ENCODE measurements around the gene MGAT3.

The MGAT3 gene

GRCh38 chr22:39469326-39469680, 12.5 kb downstream of the MGAT3 start:
- Histone ChIP-seq H3K9ac (ENCODE audit: low read length) (no peak overlapping the region), H3K9me3 (ENCODE audit: control insufficient read depth, low read depth, low read length) (no peaks in the 10 kb centered on the region), H3K4me1 (ENCODE audit: control insufficient read depth, low read depth, low read length) (peaks cover 30% of the 10 kb centered on the region), H3K4me3 (ENCODE audit: low read length) (no peak overlapping the region), H3K27ac (ENCODE audit: low read length) (no peak overlapping the region), H3K27me3 (ENCODE audit: control insufficient read depth, insufficient read depth, low read length) (no peaks in the 10 kb centered on the region), H3K36me3 (ENCODE audit: control insufficient read depth, low read depth, low read length) (no peaks in the 10 kb centered on the region)

GRCh38 chr22:39469681-39470450, 13.1 kb downstream of the MGAT3 start:
- peaks cover 30% of the 10 kb centered on the region for H3K4me1 ChIP-seq (ENCODE audit: control insufficient read depth, low read depth, low read length)
- no peaks in the 10 kb centered on the region for H3K27me3 ChIP-seq (ENCODE audit: control insufficient read depth, insufficient read depth, low read length)
- H3K27ac ChIP-seq (ENCODE audit: low read length) = no peak overlapping the region
- H3K36me3 ChIP-seq (ENCODE audit: control insufficient read depth, low read depth, low read length) = no peaks in the 10 kb centered on the region
- no peak overlapping the region for H3K9ac ChIP-seq (ENCODE audit: low read length)
- H3K4me3 ChIP-seq (ENCODE audit: low read length) = no peak overlapping the region
- H3K9me3 ChIP-seq (ENCODE audit: control insufficient read depth, low read depth, low read length) = no peaks in the 10 kb centered on the region

DNA sequence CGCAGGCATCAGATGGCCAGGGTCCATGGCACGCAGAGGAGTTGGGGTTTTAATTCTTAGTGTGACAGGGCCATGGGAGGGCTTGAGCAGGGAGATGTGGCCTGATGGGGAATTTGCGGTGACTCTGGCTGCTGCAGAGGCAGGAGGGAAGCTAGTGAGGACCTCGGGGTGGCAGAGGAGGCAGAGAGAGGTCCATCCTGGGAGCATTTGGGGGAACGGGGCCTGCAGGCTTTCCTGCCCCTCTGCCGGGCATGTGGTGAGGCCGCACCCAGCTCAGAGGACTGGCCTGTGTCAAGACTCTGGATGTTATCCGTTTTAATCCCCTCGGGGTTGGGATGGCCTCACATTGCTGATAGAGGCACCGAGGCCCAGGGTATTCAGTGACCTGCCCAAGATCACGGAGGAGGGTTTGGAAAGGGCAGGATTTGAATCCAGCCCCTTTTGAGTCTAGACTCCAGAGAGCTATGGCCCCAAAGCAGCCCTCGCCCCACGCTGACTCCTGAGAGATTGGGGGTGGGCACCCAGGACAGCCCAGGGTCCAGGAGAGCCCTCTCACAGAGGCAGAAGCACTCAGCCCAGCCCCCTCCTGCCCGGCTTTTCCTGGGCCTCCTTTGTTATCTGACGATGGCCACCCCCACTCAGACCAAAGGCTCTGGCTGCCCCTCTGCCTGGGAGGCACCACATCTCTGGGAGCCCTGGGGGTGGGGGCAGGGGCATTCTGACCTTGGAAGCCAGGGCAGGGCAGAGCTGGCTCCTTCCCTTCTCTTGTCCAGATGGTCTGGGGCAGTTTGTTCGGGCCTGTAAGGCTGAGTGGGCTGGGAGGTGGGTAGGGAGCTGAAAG, 13.9 kb downstream of the MGAT3 start:
- no peak overlapping the region for H3K9ac ChIP-seq (ENCODE audit: low read length)
- H3K27me3 ChIP-seq (ENCODE audit: control insufficient read depth, insufficient read depth, low read length) = no peaks in the 10 kb centered on the region
- peaks cover 32% of the 10 kb centered on the region for H3K4me1 ChIP-seq (ENCODE audit: control insufficient read depth, low read depth, low read length)
- H3K36me3 ChIP-seq (ENCODE audit: control insufficient read depth, low read depth, low read length) = no peaks in the 10 kb centered on the region
- H3K4me3 ChIP-seq (ENCODE audit: low read length) = no peak overlapping the region
- H3K27ac ChIP-seq (ENCODE audit: low read length) = no peak overlapping the region
- H3K9me3 ChIP-seq (ENCODE audit: control insufficient read depth, low read depth, low read length) = no peaks in the 10 kb centered on the region

DNA sequence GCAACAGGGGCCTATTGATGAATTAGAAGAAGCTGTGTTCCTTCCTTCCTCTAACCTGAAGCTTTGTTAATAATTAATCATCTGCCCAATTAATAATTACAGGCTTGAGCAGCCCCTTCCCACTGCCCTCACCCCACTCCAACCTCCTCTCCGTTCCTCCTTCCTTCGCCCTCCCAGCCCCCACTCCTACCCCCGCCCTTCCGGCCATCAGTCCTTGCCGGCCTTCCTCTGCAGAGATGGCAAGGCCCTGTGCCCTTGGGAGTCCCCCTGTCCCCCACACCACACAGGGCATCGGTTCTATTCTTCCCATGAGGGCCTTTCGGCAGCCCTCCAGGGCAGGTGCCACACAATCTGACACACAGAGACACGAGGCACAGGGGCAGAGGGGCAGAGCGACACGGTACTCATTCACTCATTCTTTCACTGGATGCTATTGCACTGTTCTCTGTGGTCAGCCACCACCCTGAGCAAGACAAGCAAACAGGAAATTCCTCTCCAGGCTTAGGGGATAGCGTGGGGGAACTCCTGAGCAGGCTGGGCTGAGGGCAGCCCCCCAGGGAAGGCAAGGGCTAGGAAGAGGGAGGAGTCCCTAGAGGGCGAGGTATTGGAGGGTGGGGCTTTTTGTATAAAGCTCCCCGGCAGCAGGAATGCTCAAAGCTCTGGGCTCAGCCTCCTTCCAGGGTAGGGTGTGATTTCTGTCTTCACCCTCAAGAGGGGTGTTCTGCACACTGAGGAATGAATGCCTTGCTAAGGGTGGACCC, 14.7 kb downstream of the MGAT3 start:
- Histone ChIP-seq H3K4me1 (ENCODE audit: control insufficient read depth, low read depth, low read length) (peaks cover 34% of the 10 kb centered on the region), H3K4me3 (ENCODE audit: low read length) (no peak overlapping the region), H3K27ac (ENCODE audit: low read length) (no peak overlapping the region), H3K36me3 (ENCODE audit: control insufficient read depth, low read depth, low read length) (no peaks in the 10 kb centered on the region), H3K9me3 (ENCODE audit: control insufficient read depth, low read depth, low read length) (no peaks in the 10 kb centered on the region), H3K27me3 (ENCODE audit: control insufficient read depth, insufficient read depth, low read length) (no peaks in the 10 kb centered on the region), H3K9ac (ENCODE audit: low read length) (no peak overlapping the region)

DNA sequence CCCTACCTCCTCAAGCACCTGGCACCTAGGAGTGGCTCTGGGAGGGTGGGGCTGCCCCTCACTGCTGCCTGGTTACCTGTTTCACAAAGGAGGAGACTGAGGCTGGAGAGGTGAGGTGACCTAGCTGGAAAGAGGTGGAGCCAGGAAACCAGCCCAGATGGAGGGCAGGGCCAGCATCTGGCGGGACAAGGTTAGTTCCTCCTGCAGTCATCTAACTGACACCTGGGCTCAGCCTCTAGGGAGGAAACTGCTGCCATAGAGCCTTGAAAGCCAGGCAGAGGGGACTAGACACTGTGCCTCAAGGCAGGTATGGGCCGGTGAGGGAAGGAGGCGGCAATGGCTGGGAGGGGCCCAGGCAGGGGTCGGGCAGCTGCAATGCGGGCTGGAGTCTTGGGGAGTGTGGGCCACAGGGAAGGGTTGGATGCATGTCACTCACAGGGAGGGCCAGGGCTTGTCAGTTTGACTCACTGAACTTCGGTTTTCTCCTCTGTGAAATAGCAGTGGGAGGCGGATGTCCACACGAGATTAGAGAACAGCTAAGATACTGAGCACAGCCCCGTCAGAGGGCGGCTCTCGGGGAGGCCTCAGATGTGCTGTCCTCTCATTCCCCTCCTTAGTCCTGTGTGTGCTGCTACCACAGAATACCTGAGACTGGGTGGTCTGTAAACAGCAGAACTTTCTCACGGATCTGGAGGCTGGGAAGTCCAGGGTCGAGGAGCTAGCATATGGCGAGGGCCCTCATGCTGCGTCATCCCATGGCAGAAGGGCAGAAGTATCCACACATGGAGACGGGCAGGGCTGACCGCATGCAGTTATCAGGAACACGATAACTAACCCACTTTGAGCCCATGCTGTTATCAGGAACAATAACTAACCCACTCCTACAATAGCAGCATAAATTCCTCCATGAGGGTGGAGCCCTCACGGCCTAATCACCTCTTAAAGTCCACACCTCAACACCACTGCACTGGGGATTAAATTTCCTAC, 16.1 kb downstream of the MGAT3 start:
- Histone ChIP-seq H3K9ac (ENCODE audit: low read length) (no peak overlapping the region), H3K27me3 (ENCODE audit: control insufficient read depth, insufficient read depth, low read length) (no peaks in the 10 kb centered on the region), H3K4me1 (ENCODE audit: control insufficient read depth, low read depth, low read length) (peaks cover 34% of the 10 kb centered on the region), H3K36me3 (ENCODE audit: control insufficient read depth, low read depth, low read length) (no peaks in the 10 kb centered on the region), H3K9me3 (ENCODE audit: control insufficient read depth, low read depth, low read length) (no peaks in the 10 kb centered on the region), H3K4me3 (ENCODE audit: low read length) (no peak overlapping the region), H3K27ac (ENCODE audit: low read length) (no peak overlapping the region)

- Histone ChIP-seq H3K27ac (ENCODE audit: low read length) (no peak overlapping the region), H3K36me3 (ENCODE audit: control insufficient read depth, low read depth, low read length) (no peaks in the 10 kb centered on the region), H3K4me3 (ENCODE audit: low read length) (no peak overlapping the region), H3K4me1 (ENCODE audit: control insufficient read depth, low read depth, low read length) (peaks cover 34% of the 10 kb centered on the region), H3K27me3 (ENCODE audit: control insufficient read depth, insufficient read depth, low read length) (no peaks in the 10 kb centered on the region), H3K9ac (ENCODE audit: low read length) (no peak overlapping the region), H3K9me3 (ENCODE audit: control insufficient read depth, low read depth, low read length) (no peaks in the 10 kb centered on the region)
These were observed 17.0 kb downstream of the MGAT3 start for GRCh38 chr22:39473851-39474250.

GRCh38 chr22:39474351-39475111, 17.7 kb downstream of the MGAT3 start:
- Histone ChIP-seq H3K4me3 (ENCODE audit: low read length) (no peak overlapping the region), H3K27me3 (ENCODE audit: control insufficient read depth, insufficient read depth, low read length) (no peaks in the 10 kb centered on the region), H3K9me3 (ENCODE audit: control insufficient read depth, low read depth, low read length) (no peaks in the 10 kb centered on the region), H3K4me1 (ENCODE audit: control insufficient read depth, low read depth, low read length) (peaks cover 32% of the 10 kb centered on the region), H3K9ac (ENCODE audit: low read length) (no peak overlapping the region), H3K36me3 (ENCODE audit: control insufficient read depth, low read depth, low read length) (no peaks in the 10 kb centered on the region), H3K27ac (ENCODE audit: low read length) (no peak overlapping the region)

DNA sequence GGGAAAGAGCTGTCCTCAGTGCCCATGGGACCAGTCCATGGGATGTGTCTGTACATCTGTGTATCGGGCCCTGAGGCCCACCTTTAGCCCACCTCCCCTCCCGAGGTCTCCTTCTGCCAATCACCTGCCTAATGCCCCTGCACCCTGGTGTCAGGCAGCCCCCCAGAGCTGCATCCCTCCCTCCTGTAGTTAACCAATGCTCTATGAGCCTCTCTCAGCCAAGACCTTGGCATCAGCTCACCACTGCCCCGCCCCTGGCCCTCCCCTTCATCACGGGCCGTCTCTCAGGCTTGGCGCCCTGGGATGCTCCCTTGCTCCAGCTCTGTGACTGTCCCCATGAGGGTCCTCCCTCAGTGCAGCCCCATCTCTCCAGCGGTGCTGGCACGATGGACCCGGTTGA, 18.5 kb downstream of the MGAT3 start:
- H3K9ac ChIP-seq (ENCODE audit: low read length) = no peak overlapping the region
- peaks cover 26% of the 10 kb centered on the region for H3K4me1 ChIP-seq (ENCODE audit: control insufficient read depth, low read depth, low read length)
- no peaks in the 10 kb centered on the region for H3K36me3 ChIP-seq (ENCODE audit: control insufficient read depth, low read depth, low read length)
- no peak overlapping the region for H3K27ac ChIP-seq (ENCODE audit: low read length)
- no peaks in the 10 kb centered on the region for H3K27me3 ChIP-seq (ENCODE audit: control insufficient read depth, insufficient read depth, low read length)
- H3K4me3 ChIP-seq (ENCODE audit: low read length) = no peak overlapping the region
- H3K9me3 ChIP-seq (ENCODE audit: control insufficient read depth, low read depth, low read length) = no peaks in the 10 kb centered on the region

- Histone ChIP-seq H3K9me3 (ENCODE audit: control insufficient read depth, low read depth, low read length) (no peaks in the 10 kb centered on the region), H3K4me1 (ENCODE audit: control insufficient read depth, low read depth, low read length) (peaks cover 21% of the 10 kb centered on the region), H3K9ac (ENCODE audit: low read length) (no peak overlapping the region), H3K27me3 (ENCODE audit: control insufficient read depth, insufficient read depth, low read length) (no peaks in the 10 kb centered on the region), H3K36me3 (ENCODE audit: control insufficient read depth, low read depth, low read length) (no peaks in the 10 kb centered on the region), H3K27ac (ENCODE audit: low read length) (no peak overlapping the region), H3K4me3 (ENCODE audit: low read length) (no peak overlapping the region)
These were observed 19.1 kb downstream of the MGAT3 start for GRCh38 chr22:39475902-39476301.

DNA sequence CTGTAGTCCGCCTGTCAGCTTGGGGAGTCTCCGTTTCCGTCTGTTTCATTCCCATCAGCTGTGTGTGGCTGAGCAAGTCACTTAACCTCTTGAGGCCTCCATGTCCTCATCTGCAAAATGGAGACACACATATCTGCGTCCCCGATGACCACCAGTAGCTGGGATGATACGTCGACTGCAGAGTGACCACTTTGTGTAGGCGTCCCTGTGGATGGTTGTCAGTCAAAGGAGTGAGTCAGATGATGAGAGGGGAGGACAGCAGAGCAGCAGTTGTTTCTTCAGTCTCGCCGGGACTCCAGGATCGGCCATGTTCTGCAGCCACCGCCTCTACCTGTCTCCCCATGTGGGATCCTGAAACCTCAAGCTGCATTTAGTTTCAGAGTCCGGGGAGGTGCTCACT, 19.9 kb downstream of the MGAT3 start:
- Histone ChIP-seq H3K4me3 (ENCODE audit: low read length) (no peak overlapping the region), H3K27me3 (ENCODE audit: control insufficient read depth, insufficient read depth, low read length) (no peaks in the 10 kb centered on the region), H3K4me1 (ENCODE audit: control insufficient read depth, low read depth, low read length) (peaks cover 14% of the 10 kb centered on the region), H3K36me3 (ENCODE audit: control insufficient read depth, low read depth, low read length) (no peaks in the 10 kb centered on the region), H3K27ac (ENCODE audit: low read length) (no peak overlapping the region), H3K9me3 (ENCODE audit: control insufficient read depth, low read depth, low read length) (no peaks in the 10 kb centered on the region), H3K9ac (ENCODE audit: low read length) (no peak overlapping the region)
